HG03439 (cell line): Measurements from ENCODE around the gene NIPA2.

ENCODE experiments used
- ATAC-seq: cut with Tn5 transposase; IDR thresholded peaks from one replicate; pipeline ENCODE4 v1.9.1; 2021; ENCODE audit warnings: mild to moderate bottlenecking, moderate library complexity; ENCODE audit not compliant: unreplicated experiment

The NIPA2 gene

GRCh38 chr15:22874966-22875365 lies 36.5 kb downstream of the NIPA2 start:
- ATAC-seq = no peak

- no peak for ATAC-seq
Measured at GRCh38 chr15:22877117-22877516, 38.7 kb downstream of the NIPA2 start.

GRCh38 chr15:22877607-22878006 lies 39.1 kb downstream of the NIPA2 start:
- no peak for ATAC-seq

- ATAC-seq = no peak
Measured at GRCh38 chr15:22878103-22878502, 39.6 kb downstream of the NIPA2 start.

- ATAC-seq = no peak
Measured at GRCh38 chr15:22880068-22880980, 41.9 kb downstream of the NIPA2 start.

GRCh38 chr15:22880981-22881738 lies 42.7 kb downstream of the NIPA2 start:
- no peak for ATAC-seq

- ATAC-seq = no peak
Measured at GRCh38 chr15:22881739-22882440, 43.4 kb downstream of the NIPA2 start.

- no peak for ATAC-seq
Measured at GRCh38 chr15:22883196-22883595, 44.7 kb downstream of the NIPA2 start.

GRCh38 chr15:22884344-22884743 lies 45.9 kb downstream of the NIPA2 start:
- no peak for ATAC-seq

- ATAC-seq = no peak
Measured at GRCh38 chr15:22885120-22885519, 46.7 kb downstream of the NIPA2 start.

- ATAC-seq = no peak
Measured at GRCh38 chr15:22887157-22887951, 48.9 kb downstream of the NIPA2 start.

- ATAC-seq = no peak
Measured at GRCh38 chr15:22888120-22888859, 49.8 kb downstream of the NIPA2 start.

- no peak for ATAC-seq
Measured at GRCh38 chr15:22889146-22889818, 50.8 kb downstream of the NIPA2 start.

GRCh38 chr15:22890296-22890695 lies 51.8 kb downstream of the NIPA2 start:
- ATAC-seq = no peak

GRCh38 chr15:22891426-22892210 lies 53.2 kb downstream of the NIPA2 start:
- no peak for ATAC-seq

GRCh38 chr15:22892333-22892732 lies 53.9 kb downstream of the NIPA2 start:
- no peak for ATAC-seq

- ATAC-seq = no peak
Measured at GRCh38 chr15:22893081-22893480, 54.6 kb downstream of the NIPA2 start.

GRCh38 chr15:22893881-22894280 lies 55.4 kb downstream of the NIPA2 start:
- no peak for ATAC-seq
